Fibroblast of the conjunctiva (primary cell): ENCODE results near the gene EPX.
"Not testable (repeated sequence)": the region's sequence is repeated elsewhere in the genome, so short reads cannot be mapped to it uniquely, and the experiment has no call there.

Experiments used
- DNase-seq: peaks from one replicate; pipeline ENCODE4 v3.0.0-alpha.2; 2010; ENCODE audit warnings: low read depth

The EPX gene, protein sequence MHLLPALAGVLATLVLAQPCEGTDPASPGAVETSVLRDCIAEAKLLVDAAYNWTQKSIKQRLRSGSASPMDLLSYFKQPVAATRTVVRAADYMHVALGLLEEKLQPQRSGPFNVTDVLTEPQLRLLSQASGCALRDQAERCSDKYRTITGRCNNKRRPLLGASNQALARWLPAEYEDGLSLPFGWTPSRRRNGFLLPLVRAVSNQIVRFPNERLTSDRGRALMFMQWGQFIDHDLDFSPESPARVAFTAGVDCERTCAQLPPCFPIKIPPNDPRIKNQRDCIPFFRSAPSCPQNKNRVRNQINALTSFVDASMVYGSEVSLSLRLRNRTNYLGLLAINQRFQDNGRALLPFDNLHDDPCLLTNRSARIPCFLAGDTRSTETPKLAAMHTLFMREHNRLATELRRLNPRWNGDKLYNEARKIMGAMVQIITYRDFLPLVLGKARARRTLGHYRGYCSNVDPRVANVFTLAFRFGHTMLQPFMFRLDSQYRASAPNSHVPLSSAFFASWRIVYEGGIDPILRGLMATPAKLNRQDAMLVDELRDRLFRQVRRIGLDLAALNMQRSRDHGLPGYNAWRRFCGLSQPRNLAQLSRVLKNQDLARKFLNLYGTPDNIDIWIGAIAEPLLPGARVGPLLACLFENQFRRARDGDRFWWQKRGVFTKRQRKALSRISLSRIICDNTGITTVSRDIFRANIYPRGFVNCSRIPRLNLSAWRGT

DNA sequence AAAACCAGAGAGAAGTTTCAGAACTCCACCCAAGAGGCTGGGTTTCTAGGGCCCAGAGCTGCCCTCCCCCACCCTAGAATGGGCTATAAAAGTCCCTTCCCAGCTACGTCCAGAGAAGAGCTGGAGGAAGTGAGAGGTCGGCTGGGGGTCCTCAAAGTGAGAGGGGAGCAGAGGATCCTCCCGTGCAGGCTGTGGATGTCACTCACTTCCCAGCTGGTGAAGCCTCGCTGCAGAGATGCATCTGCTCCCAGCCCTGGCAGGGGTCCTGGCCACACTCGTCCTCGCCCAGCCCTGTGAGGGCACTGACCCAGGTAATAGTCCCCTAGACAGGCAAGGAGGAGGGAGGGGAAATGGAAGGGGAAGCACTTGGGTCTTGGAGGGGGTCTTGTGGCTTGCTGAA, at the start of gene EPX:
TSS of gene EPX (plus strand) at position 115 of the 400 bp plus-strand sequence. CDS start at position 236, 121 bp downstream.
- no peak for DNase-seq

DNA sequence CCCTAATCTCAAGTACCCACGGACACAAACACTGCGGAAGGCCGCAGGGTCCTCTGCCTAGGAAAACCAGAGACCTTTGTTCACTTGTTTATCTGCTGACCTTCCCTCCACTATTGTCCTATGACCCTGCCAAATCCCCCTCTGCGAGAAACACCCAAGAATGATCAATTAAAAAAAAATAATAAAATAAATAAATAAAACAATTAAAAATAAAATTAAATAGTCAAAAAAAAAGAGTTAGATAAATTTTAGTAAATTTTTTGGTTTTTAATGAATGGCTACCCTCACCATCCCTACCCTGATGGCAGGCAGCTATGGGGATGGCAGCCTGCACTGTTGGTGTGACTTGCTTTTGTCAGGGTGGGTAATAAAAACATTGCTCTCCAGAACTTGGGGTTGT, 49.2 kb upstream of the EPX start:
- not testable (repeated sequence) for DNase-seq

DNA sequence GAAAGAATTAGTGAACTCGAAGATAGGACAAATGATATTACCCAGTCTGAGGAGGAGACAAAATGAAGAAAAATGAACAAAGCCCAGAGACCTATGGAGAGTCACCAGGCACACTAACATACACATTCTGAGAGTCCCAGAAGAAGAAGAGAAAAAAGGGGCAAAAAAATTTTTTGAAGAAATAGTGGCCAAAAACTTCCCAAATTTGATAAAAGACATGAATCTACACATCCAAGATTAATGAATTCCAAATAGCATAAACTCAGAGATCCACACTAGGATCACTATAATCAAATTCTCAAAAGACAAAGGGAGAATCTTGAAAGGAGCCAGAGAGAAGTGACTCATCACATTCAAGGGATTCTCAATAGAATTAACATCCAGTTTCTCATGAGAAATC, 47.7 kb upstream of the EPX start:
- no peak for DNase-seq

DNA sequence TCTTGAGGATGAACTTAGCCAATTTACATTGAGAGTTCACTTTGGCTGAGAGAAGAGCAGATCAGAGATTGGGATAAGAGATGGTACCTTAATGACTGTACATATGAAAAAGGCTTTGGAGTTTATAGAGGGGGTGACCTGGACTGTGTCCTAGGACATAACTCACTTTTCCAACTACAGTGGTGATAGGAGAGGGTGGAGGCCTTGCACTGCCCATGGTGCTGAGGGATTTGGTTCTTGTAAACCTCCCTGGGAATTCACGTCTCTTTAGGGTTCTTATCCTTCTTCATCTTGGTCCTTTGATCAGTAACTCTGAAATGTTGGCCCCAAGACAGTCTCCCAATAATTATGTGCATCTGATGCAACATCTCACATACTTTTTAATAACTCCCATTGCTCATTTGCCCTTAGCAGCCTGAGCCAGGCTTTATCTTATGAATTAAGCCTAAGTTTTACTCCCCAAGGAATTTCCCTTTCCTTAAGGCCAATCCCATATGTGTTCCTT, 44.5 kb upstream of the EPX start, which contains the start of gene OR4D1:
TSS of gene OR4D1 (plus strand) at position 455 of the 505 bp plus-strand sequence. CDS start 6,770 bp downstream, outside the sequence.
- no peak for DNase-seq

DNA sequence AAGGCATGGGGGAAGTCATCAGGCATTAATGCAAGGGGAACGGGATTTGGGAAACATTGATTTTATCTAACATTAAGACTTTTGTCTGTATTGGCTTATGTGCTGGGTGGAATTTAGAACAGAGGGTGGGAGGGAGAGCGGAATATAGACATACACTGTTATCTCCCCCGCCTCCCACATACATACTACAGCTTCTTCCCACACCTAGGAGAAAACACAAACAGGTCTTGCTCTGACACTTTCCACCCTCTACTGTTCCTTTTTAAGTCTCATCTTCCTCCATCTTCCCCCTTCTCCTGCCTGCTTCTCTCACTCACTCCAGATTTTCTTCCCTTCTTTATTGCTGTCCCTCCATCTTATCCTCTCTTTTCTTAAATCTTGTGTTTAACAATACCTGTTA, 43.9 kb upstream of the EPX start:
- no peak for DNase-seq

DNA sequence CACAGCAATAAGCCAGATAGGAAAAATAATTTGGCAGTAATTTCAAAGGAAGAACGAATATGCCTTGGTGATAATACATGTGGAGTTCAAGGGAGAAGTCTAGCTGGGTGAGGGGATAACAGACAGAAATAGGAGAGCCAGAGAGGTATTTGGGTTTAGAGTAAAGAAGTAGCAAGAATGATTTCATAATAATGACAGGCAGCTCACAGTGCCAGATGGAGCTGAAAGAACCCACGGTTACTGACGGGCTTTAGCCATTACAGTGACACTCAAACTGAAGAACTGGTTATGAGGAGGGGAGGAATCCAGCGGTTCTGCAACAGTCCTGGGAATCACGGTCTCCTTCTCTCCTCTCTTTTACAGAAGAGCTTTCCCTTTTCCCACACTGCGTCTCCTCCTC, 42.1 kb upstream of the EPX start:
- no peak for DNase-seq

DNA sequence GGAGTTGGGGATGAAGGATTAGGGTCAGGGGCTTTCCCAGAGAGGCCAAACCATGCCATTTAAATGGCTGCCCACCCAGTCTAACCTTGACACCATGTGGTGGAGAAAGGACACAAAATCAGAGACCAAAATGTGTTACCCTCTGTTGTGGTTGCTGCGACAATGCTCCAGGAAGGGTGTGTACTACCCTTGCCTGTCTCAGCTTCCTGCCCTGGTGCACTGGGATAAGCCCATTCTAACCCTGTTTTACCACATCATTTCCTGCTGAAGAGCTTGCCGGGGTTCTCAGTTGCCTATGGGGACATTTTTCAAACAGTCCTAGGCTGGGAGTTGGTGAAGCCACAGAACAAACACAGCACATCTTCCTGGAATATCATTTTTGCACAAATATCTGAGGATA, 39.5 kb upstream of the EPX start:
- DNase-seq = no peak

DNA sequence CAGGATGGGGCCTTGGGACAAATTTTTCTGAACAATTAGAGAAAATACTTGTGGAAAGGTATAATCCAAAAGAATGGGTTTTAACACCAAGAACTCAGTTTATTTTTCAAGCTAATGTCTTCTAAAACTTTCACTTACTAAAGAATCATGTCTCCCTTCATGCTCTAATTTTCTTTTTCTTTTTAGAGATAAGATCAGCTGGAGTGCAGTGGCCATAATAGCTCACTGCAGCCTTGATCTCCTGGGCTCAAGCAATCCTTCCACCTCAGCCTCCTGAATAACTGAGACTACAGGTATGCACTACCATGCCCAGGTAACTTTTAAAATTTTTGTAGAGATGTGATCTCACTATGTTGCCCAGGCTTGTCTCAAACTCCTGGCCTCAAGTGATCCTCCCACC, 38.9 kb upstream of the EPX start:
- no peak for DNase-seq

DNA sequence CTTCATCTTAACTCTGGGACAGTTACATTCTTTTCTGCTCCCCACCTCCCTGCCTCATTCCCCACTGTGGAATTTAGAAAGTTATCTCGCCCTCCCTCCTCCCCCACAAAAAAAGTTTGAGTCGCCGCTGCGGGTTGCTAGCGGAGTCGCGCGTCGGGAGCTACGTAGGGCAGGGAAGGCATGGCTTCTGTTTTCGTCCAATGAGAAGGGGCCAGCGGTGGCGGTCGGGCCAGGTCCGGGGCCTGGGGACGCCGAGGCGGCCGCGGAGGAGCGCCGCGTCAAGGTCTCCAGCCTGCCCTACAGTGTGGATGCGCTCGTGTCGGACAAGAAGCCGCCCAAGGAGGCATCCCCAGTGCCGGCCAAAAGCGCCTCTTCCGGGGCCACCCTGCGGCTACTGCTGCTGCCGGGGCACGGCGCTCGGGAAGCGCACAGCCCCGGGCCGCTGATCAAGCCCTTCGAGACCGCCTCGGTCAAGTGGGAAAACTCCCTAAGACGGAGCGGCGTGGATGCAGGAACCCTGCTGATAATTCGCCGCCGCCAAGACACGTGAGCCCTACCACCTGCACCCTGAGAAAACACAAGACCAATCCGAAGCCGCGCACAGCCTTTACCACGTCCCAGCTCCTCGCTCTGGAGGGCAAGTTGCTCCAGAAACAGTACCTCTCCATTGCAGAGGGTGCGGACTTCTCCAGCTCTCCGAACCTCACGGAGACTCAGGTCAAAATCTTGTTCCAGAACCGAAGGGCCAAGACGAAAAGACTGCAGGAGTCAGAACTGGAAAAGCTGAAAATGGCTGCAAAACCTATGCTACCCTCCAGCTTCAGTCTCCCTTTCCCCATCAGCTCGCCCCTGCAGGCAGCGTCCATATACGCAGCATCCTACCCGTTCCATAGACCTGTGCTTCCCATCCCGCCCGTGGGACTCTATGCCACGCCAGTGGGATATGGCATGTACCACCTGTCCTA, 35.4 kb upstream of the EPX start:
- DNase-seq = no peak

DNA sequence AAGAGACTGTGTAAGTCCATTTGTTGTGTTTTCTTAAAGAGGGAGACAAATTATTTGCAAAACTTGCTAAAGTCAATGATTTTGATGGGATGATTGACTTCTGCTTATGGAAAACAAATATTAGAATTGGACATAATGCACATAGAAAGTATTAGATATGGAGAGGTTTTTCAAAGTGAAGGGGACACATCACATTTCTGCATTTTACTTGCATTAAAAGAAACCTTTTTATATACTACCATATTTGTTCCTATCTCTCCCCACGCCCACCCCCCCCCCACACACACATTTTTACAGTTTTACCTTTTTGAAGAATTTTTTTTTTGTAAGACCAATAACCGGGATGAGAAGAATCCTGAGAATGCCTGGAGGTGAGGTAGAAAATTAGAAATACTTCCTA, 34.3 kb upstream of the EPX start:
- DNase-seq = no peak

DNA sequence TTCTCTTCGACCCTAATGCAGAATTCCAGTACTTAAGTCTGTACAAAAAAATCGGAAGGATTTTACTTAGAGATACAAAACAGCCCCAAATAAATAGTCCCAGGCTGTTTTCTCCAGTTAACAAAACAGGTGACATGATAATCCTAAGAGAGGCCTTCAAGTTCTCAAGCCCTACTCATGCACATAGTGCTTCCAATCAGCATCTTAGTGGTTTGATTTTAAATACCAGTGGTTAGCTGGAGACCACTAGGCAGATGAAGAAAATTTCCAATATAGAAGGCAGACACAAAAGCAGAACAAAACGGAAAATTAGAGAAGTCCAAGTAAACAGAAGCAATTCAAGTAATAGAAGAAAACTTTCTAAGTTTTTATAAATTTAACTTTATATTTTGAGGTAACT, 31.0 kb upstream of the EPX start:
- no peak for DNase-seq

DNA sequence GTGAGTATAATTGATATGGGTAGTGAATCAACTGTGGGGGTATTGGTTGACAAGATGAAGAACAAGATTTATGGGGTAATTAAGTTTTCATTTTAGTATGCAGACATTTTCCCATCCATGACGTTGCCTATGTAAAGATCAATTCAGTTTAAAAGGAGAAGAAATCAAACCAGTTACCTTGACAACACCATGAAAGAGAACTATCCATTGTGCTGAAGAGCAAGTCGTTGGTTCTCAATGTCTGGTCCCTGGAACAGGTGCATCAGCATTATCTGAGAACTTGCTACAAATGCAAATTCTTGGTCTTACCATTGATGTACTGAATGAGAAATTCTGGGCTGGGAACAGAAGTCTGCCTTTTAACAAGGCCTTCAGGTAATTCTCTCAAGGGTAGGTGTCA, 26.5 kb upstream of the EPX start:
- no peak for DNase-seq

DNA sequence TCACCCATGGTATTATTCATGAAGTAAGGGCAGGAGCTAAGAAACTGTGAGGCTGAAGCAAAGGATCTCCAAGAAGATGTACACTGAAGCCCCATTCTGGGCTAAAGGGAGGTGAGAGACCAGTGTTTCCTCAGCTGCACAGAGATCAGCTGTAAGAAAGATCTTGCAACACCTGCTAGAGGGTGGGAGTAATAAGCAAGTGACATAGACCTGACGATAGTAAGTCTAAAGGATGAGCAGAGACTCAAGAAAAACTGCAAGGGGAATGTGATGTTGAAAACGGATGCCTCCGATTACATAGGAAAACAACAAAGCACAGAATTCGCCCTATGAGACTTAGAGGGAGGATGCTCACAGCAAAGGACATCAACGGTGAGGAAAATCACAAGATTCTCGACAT, 25.8 kb upstream of the EPX start, which contains the start of gene OR4D2:
TSS of gene OR4D2 (plus strand) at position 301 of the 400 bp plus-strand sequence. CDS start 2,674 bp downstream, outside the sequence.
- no peak for DNase-seq

DNA sequence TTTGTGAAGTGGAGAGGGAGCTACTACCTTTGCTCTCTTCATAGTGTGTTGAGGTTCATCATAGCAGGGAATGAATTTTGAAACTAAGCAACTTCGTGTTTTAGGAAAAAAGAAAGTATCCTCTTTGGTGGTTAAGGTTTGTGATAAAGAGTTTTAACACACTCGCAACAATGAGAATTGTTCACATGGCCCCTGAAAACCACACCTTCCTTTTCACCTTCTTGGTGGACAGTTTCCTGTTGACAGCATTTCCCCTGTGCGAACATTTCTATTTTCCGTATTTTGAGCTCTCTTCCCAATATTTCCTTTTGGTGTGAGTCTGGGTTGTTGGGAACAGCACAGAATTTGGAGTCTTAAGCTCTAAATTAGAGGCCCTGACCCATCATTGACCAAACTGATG, 21.9 kb upstream of the EPX start:
- DNase-seq = no peak

DNA sequence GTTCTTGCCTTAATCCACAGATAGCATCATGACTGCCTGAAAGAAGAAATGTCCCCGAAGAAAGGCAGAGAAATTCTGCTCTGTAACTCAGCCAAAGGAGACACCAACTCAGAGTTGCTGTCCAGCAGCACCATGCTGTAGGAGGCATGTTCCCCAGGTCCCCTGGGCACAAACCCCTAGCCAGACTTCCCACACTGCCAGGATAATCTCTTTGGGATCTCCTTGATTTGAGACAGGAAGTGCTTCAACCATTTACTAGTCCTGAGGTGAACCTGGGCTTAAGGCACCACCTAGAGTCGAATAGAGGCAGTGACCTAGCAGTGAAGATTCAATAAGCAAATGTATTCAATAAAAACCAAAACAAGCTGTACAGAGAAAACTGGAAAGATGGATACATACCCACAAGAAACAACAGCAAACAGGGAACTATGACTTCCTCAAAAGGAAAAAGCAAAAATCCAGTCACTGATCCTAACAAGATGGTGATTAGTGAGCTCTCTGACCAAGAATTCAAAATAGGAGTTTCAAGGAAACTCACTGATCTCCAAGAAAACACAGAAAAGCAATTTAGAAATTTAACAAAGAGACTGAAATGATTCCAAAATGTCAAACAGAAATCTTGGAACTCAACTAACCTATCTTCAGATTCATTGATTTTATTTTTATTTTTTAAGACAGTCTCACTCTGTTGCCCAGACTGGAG, 20.0 kb upstream of the EPX start:
- DNase-seq = no peak

DNA sequence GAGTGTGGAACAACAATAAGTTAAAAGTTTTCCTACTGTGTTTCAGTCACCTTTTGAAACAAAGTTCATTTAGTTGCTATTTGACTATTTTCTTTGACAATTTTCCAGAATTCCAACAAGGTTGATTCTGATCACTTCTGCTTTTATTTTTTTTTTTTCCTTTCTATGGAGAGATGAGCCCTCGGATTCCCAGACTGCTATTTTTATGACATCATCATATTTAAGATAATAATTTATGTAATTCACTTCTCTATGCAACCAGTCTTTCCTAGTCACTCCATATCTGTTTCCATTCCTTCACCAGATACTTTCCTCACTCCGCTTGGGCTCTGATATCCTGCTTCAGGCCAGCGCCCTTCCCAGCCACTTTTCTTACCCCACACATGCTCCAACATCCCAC, 17.7 kb upstream of the EPX start:
- DNase-seq = no peak

DNA sequence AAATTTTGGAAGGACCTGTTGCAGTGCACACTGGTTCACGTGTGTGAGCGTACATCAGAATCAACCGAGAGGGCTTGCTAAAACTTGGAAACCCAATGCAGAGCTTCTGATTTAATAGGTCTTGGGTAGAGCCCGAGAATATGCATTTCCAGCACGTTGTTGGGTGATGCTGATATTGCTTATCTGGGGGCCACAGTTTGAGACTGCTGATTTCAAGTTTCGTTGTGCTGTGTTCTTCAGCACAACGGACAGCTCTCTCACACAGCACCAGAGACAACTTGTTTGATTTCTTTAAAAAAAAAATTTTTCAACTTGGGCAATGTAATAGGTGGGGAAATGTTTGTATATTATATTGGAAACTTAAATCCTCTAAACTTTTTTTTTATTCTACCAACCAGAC, 16.3 kb upstream of the EPX start:
- no peak for DNase-seq

DNA sequence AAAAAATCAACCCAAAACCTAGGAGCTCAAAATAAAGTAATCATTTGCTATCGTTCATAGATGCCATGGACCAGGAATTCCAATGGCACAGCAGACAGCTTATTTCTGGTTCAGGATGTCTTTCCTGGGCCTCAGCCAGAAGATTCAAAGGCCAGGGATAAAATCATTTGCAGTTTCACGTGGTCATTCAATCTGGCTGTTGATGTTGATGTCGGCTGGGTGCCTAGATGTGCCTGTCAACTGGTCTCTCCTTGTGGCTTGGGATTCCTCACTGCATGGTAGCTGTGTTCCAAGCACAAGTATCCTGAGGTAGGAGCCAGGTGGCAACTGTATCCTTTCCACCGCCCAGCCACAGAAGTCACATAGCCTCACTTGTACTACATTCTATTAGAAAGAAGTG, 10.7 kb upstream of the EPX start:
- DNase-seq = no peak

DNA sequence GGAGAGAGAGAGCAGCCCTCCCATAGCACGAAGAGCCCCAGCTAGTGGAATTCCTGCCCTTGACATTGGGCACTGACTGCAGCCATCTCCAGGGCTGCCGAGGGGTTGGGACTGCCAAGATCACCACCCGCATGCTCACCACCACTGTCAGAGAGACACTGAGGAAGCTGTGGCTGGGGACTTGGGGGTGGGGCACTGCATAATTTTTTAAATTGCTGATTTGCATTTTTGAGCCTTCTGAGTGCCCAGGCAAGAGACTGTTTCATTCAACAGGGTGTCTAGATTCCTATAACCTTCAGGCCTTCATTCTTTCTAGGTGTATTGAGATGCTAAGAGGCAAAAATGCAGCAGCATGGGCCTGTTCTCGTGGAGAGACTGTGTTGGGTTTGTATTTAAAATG, 9.0 kb upstream of the EPX start:
- DNase-seq = no peak

DNA sequence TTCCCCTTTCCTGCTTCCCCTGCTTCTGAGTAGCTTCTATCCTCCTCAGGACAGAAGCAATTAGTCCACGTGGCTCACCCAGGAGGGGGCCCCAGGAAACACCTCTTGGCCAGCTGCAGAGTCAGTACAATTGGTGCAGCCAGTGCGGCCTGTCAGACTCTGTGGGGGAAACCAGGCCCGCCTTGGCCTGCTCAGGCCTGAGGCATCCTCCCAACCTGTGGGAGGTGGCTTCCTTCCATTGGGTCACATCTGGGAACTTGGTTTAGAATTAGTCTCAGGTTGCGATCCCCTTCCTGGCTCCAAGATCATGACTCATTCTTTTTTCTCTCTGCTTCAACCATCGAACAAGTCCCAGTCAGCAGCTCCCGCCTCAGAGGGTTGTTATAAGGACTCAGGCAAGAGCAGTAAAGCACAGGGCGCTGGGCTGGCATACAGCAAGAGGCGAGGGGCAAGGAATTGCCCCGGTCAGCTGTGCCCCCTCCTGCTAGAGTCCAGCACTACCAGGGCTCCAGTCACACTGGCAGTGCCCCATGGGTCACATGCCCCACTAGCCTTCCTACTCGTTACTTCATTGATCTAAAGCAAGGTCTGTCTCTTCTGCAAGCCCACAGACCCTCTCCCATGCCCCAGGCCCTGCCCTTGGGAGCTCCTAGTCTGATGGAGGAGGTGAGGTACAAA, 8.1 kb upstream of the EPX start:
- DNase-seq = no peak
